Hippocampal formation (tissue), 2 donors: Measurements from ENCODE around the gene CXCR3.
"Not testable (repeated sequence)": the region's sequence is repeated elsewhere in the genome, so short reads cannot be mapped to it uniquely, and the experiment has no call there.

ENCODE experiments used
- DNase-seq, 2 donors: peaks; one replicate each; lab custom pipeline; 2025; lab: John Stamatoyannopoulos, UW

Gene CXCR3

GRCh38 chrX:71618303-71618721, at the start of gene CXCR3:
Gene CXCR3, minus strand, starts transcription at chrX:71618511. Its CDS starts 62 bp downstream, at chrX:71618449.
- DNase-seq = no peak

GRCh38 chrX:71667328-71668247, 49.3 kb upstream of the CXCR3 start, which contains the start of gene LOC101059915:
Gene LOC101059915, plus strand, starts transcription at chrX:71667546.
- DNase-seq = no peak

- no peak for DNase-seq
Measured at GRCh38 chrX:71666240-71667223, 48.2 kb upstream of the CXCR3 start.

GRCh38 chrX:71665747-71666146, 47.4 kb upstream of the CXCR3 start:
- DNase-seq = no peak

- DNase-seq = no peak
Measured at GRCh38 chrX:71664889-71665491, 46.7 kb upstream of the CXCR3 start.

- DNase-seq = not testable (repeated sequence)
Measured at GRCh38 chrX:71664202-71664601, 45.9 kb upstream of the CXCR3 start.

- DNase-seq = not testable (repeated sequence)
Measured at GRCh38 chrX:71663238-71663637, 44.9 kb upstream of the CXCR3 start.

- DNase-seq = not testable (repeated sequence)
Measured at GRCh38 chrX:71662654-71663053, 44.3 kb upstream of the CXCR3 start.

GRCh38 chrX:71661919-71662318, 43.6 kb upstream of the CXCR3 start:
- DNase-seq = no peak

GRCh38 chrX:71660562-71661416, 42.5 kb upstream of the CXCR3 start:
- no peak for DNase-seq

DNA sequence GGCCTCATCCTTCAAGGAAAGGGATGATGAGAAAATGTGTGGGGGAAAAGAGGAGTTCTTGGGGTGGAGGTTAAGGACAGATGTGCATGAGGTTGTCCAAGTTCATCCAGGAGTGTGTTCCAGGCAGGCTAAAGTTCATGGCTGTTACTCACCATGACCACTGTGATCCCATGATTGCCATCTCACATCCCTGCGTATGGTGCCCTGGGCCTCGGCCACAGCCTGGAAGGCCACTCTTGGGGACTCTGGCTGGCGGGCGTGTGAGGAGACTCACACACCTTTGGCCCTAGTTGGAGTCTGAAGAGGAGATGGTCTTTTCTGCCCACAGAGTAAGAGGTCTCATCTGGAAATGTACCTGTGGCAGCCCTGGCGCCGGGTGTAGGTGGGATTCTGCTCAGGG, 41.6 kb upstream of the CXCR3 start:
- DNase-seq = no peak

GRCh38 chrX:71659342-71659741, 41.0 kb upstream of the CXCR3 start:
- no peak for DNase-seq

GRCh38 chrX:71657267-71657666, 39.0 kb upstream of the CXCR3 start:
- no peak for DNase-seq

GRCh38 chrX:71653344-71653743, 35.0 kb upstream of the CXCR3 start:
- no peak for DNase-seq

- DNase-seq = peak; percentile 22 to 23
Measured at GRCh38 chrX:71652405-71652804, 34.1 kb upstream of the CXCR3 start.

DNA sequence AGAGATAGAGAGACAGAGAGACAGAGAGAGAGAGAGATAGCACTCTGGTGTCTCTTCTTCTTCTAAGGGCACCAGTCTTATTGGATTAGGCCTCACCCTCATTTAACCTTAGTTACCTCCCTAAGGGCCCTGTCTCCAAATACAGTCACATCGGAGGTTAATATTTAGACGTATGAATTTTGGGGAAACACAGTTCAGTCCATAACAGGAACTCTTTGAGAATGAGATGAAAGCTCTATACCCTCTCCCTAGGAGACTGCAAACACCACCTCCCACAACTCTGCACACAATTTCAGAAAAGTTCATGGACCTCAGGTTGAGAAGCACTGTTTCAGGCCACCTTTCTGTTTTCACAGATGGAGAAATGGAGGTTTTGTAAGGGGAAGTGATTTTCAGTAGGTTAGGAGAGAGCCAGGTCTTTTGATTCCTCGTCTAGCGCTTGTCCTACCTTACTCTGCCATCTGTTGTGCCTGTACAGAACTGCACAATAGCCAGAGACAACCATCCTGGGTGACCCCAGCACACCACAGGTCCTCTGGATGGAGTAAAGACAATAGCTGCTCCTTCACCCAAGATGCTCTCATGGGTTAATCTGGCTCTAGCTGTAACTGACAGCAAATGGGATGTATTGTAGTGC, 32.1 kb upstream of the CXCR3 start:
- DNase-seq = no peak

DNA sequence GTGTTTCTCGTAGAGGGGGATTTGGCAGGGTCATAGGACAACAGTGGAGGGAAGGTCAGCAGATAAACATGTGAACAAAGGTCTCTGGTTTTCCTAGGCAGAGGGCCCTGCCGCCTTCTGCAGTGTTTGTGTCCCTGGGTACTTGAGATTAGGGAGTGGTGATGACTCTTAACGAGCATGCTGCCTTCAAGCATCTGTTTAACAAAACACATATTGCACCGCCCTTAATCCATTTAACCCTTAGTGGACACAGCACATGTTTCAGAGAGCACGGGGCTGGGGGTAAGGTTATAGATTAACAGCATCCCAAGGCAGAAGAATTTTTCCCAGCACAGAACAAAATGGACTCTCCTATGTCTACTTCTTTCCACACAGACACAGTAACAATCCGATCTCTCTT, 26.1 kb upstream of the CXCR3 start:
- DNase-seq = not testable (repeated sequence)

DNA sequence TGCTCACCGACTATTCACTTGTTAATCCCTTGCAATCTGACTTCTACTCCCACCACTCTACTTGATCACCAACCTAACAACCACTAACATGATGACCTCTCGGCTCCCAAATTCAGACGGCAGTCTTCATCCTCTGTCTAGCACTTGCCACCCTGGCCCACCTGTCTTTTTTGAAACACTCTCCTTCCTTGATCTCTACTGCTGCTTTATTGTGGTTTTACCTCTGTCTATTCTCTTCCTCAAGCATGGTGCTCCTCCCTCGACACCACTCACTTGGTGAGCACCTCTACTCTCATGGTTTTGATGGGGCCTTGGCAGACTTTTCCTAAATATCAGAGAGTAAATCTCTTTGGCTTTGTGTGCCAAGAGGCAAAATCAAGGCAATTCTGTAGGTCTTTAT, 21.7 kb upstream of the CXCR3 start:
- no peak for DNase-seq

DNA sequence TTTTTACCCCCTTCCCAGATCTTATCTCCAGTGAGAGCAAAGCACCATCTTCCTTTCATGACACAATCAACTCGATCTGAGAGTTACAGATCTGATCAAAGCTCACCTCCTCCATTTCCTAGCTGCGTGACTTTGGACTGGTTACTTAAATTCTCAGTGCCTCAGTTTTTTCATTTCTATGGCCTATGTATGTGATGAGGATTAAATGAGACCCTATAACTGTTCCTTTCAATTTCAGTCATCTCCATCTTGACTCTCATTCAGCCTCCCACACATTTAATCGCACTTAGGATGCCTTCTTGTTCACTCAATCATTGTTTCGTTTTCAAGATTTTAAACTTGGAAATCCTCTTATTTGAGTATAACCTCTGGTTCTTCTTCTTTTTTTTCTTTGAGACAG, 20.1 kb upstream of the CXCR3 start:
- no peak for DNase-seq

DNA sequence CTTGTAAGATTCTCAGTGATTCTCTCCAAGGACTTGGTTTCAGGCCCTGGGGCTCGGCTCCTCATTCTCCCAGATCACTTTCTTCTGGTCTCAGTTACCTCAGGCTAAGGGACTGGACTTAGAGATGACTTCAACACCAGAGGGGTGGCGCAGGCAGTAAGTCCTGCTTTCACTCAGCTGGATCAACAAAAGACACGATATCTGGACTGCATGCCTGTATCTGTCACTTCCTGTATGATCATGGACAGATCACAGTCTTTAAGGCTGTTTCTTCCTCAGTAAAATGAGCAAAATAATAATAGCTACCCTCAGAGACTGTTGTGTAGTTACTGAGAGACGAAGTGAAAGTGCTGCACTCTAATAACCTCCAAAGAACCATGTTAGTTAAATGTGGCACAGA, 19.5 kb upstream of the CXCR3 start:
- DNase-seq = no peak

DNA sequence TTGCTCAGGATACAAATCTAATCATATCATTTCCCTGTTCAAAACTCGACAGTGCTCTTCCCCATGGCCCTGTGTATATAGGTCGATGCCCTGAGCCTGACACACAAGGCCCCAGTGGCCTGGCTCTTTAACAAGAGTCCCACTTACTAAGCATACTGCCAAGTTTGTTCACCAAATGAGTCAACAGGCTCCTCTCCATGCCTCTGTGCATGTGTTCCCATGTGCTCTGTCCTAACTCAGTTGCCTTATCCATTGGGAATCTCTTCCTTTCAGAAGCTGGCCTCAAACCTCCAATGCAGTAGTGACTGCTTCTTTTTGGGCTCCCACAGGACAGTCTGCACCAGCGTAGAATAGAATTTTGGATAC, 18.9 kb upstream of the CXCR3 start:
- no peak for DNase-seq
